Measurements from ENCODE around the gene CFDP1. TPM values are rescaled to one million over a fixed set of nuclear protein-coding genes. Genes with fewer than 3 reads are reported as not detected.

Gene CFDP1
- total and polyA plus RNA-seq, 2 donors (not counting 1 experiment from before 2014, with no cell fraction given): 6.3 to 42.8 TPM

- H2AFZ ChIP-seq (ENCODE audit: insufficient read depth, low read depth, low read length, poor library complexity, severe bottlenecking): no peak overlapping the region
- POLR2A ChIA-PET: interaction anchor here (0.7 to 1.5 kb wide), 4 partner anchors 84 to 267 kb away, joined by 3 to 4 read pairs (median 3); partner anchors contain the start of genes KARS1 and TERF2IP
- peaks cover 6 to 12% of the 10 kb centered on the region in 2 experiments for H3K36me3 ChIP-seq (replicated peaks in 1 of 2; ENCODE audit: control extremely low read depth in 1 of 2, control insufficient read depth in 1 of 2, extremely low read depth in 1 of 2, insufficient read depth in 2 of 2, low read length in 1 of 2)
- H3K9ac ChIP-seq (ENCODE audit: low read length): peak overlapping the region; percentile 4
- no peak overlapping the region for H3K4me3 ChIP-seq (ENCODE audit: control extremely low read depth in 1 of 5, extremely low read depth in 1 of 5, insufficient read depth in 1 of 5, low read depth in 2 of 5, low read length in 4 of 5)
- Mint-ChIP-seq H3K4me3 (peak overlapping the region; percentile 44), H3K27ac (peak overlapping the region; percentile 57), H3K9me3 (ENCODE audit: insufficient read depth) (no peaks in the 10 kb centered on the region), H3K4me1 (peaks cover 27% of the 10 kb centered on the region), H3K27me3 (peaks cover 77% of the 10 kb centered on the region)
- peaks cover 23 to 41% of the 10 kb centered on the region in 2 donors for H3K4me1 ChIP-seq (ENCODE audit: control insufficient read depth in 2 of 2, insufficient read depth in 2 of 2, low read length in 2 of 2)
- peaks cover 92% of the 10 kb centered on the region for H4K20me1 ChIP-seq (ENCODE audit: control insufficient read depth, insufficient read depth, low read length, poor library complexity, severe bottlenecking)
- ATAC-seq (ENCODE audit: low read depth) (peak; percentile 98), DNase-seq (peak; percentile 87)
- 31% methylated on average over 4 of the region's 10 CpGs for WGBS (ENCODE audit: insufficient coverage)
- no peak overlapping the region for H3K27ac ChIP-seq (ENCODE audit: low read length in 2 of 2)
- H3K27me3 ChIP-seq (replicated peaks in 1 of 4; ENCODE audit: control extremely low read depth in 1 of 4, control insufficient read depth in 3 of 4, insufficient read depth in 4 of 4, low read length in 3 of 4): peaks cover 10 to 79% (median 71%) of the 10 kb centered on the region in 4 experiments
- peak overlapping the region; percentile 67 for H3K4me2 ChIP-seq (replicated peaks; ENCODE audit: low read depth, low read length, poor library complexity, severe bottlenecking)
- TF ChIP-seq, protein P1, sequence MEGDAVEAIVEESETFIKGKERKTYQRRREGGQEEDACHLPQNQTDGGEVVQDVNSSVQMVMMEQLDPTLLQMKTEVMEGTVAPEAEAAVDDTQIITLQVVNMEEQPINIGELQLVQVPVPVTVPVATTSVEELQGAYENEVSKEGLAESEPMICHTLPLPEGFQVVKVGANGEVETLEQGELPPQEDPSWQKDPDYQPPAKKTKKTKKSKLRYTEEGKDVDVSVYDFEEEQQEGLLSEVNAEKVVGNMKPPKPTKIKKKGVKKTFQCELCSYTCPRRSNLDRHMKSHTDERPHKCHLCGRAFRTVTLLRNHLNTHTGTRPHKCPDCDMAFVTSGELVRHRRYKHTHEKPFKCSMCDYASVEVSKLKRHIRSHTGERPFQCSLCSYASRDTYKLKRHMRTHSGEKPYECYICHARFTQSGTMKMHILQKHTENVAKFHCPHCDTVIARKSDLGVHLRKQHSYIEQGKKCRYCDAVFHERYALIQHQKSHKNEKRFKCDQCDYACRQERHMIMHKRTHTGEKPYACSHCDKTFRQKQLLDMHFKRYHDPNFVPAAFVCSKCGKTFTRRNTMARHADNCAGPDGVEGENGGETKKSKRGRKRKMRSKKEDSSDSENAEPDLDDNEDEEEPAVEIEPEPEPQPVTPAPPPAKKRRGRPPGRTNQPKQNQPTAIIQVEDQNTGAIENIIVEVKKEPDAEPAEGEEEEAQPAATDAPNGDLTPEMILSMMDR (IDR thresholded peaks at IDR 0.05): no peak
- TF ChIP-seq EZH2 (IDR thresholded peaks at IDR 0.05; ENCODE audit: borderline replicate concordance, insufficient read depth, low read depth, low read length, poor library complexity, severe bottlenecking): no peak
- H3K79me2 ChIP-seq (ENCODE audit: control insufficient read depth, insufficient read depth, low read length): peaks cover 11% of the 10 kb centered on the region
- CTCF ChIA-PET: interaction anchor here (0.7 to 4.0 kb wide), 12 partner anchors 17 to 1791 kb away, joined by 3 to 48 read pairs (median 4); partner anchors contain the start of genes CTRB1, CTRB2, TMEM170A and WDR59
- intact Hi-C loops (cut with micrococcal nuclease): loop anchor here (1.0 to 10.0 kb wide), 5 partner anchors 53 to 675 kb away; partner anchors contain the start of genes CFDP1, KARS1, MLKL and TERF2IP
- H3K9me3 ChIP-seq (ENCODE audit: control extremely low read depth in 1 of 3, control insufficient read depth in 2 of 3, insufficient read depth in 1 of 3, low read length in 2 of 3): no peaks in the 10 kb centered on the region
Measured at GRCh38 chr16:75379911-75380847, 53.1 kb downstream of the CFDP1 start.

Data from B cell (primary cell).